Hippocampal formation (tissue), 2 donors: Measurements from ENCODE around the gene PRUNE2.

ENCODE experiments used
- DNase-seq, 2 donors: peaks; one replicate each; lab custom pipeline; 2025; lab: John Stamatoyannopoulos, UW

Gene PRUNE2

GRCh38 chr9:76629205-76629990 is 276.5 kb downstream of the PRUNE2 start:
- DNase-seq: no peak

- DNase-seq: no peak
Measured at GRCh38 chr9:76628155-76628554, 277.8 kb downstream of the PRUNE2 start.

DNA sequence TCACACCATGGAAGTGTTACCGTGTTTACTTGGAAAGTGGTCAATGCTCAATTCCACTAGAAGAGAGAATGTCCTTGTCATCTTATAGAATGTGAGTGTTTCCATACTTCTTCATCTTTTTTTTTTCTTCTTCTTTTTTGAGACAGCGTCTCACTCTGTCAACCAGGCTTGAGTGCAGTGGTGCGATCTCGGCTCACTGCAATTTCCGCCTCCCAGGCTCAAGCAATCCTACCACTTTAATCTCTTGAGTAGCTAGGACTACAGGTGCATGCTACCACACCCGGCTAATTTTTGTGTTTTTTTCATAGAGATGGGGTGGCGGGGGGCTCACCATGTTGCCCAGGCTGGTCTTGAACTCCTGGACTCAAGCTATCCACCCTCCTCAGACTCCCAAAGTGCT is 278.9 kb downstream of the PRUNE2 start:
- DNase-seq: no peak

GRCh38 chr9:76626141-76626540 is 279.8 kb downstream of the PRUNE2 start:
- DNase-seq: no peak

DNA sequence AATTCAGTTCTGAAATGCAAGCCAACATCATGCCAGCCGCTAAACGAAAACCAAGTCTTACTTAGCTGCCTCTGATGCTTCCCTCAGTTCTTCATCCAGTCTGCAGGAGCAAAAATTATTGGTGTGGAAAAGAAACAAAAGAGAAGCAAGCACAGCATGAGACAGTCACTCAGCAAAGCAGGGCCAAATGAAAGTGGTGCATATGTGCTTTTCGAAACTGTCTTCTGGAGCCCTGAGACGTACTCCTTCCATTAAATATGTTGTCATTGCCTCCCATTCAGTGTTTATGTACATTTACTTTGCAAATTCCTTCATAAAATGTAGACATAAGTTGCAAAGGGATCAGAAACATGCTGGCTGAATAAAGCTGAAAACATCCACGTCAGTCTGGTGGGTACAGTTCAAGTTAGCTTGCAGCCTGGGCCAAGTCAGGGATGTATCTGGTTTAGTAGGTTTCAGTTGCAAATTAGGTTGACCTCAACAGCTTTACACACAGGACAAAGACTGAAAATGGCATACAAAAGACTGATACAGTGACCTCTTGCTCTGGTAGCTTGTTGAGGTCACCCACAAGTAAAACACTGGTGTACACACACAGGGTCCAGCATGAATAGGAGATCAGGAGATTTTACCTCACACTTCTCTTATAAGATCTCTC is 281.4 kb downstream of the PRUNE2 start:
- no peak for DNase-seq

- no peak for DNase-seq
Measured at GRCh38 chr9:76620996-76621395, 284.9 kb downstream of the PRUNE2 start.

DNA sequence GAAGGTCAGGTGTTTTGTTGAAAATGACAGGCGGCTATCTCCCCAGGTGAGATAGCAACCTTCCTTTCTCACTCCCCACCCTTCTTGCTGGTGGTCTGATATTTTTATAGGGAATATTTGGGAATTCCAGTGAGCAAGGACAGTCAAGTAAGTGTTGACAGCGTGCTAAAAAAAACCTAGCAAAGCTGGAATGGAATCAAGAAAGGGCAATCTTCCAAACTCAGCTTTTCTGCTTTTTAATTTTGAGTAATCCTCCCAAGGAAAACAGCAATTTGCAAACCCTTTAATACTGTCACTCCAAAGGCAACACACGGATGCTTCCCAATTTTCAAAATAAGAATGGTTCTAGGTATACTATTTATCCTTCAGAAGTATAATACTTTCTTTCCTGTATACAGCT is 285.3 kb downstream of the PRUNE2 start:
- no peak for DNase-seq

GRCh38 chr9:76619640-76620039 is 286.3 kb downstream of the PRUNE2 start:
- no peak for DNase-seq

DNA sequence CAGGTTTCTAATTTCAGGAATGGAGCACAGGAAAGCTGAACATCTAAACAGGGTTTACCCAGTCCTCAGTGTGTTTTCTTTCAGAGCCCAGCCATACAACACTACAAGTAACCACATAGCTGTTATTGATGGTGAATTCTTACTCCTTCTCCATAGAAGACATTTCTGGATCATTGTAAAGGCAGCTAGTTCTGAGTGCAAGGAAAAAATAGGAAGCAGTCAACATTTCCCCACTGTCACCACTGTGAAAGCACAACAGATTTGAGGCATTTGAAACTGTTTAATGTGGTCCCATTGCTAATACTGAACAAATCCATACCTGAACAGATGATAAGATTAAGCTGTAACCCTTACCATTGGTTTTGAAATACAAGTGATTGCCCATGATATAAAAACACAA is 286.7 kb downstream of the PRUNE2 start:
- no peak for DNase-seq

GRCh38 chr9:76618762-76619161 is 287.2 kb downstream of the PRUNE2 start:
- DNase-seq: no peak

DNA sequence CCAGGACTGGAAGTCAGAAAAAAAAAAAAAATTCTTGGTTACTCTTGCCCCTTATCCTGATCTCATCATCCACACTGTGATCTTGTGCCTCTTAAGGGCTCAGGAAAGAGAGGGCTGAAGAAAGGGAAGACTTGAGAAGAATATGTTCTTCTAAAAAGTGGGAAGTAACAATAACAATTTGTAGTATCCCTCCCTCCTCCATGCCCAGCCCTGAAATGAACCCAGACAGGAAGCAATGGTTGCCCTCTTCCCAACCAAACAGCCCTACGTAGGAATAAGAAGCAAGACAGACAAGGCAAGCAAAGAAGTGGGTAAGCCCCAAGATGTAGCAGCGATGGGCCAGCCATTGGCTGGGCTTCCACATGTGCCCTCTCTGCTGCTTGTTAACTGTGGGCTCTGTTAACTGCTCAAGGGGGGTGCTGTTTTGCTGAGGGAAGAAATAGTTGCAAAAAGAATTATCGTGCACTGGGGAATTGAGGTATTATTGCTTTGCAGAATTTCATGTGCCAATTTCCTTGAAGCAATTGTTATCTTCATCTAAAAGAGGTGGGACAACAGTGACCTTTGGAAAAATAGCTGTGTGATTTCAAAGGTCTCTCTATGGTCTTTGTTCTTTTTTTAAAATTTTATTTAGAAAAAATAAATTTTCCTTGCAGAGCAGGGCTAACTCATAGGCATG is 288.3 kb downstream of the PRUNE2 start:
- DNase-seq: no peak

DNA sequence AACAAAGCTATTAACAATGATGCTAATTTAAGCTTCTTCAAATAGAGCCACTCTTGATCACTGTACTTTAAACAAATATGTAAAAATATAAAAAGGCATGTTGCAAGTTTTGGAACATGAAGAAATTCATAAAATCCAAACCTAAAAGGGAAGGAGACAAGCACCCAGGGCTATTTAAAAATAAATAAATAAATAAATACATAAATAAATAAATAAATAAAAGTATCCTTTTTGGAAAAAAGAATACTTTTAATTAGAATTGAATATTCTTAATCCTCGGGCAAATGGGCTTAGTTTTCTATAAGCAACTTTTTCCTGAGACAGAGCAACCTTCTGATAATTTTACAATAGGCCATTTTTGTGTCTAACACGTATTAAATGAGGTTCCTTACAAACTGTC is 289.1 kb downstream of the PRUNE2 start:
- DNase-seq: no peak

GRCh38 chr9:76615177-76615603 is 290.7 kb downstream of the PRUNE2 start:
- DNase-seq: no peak

DNA sequence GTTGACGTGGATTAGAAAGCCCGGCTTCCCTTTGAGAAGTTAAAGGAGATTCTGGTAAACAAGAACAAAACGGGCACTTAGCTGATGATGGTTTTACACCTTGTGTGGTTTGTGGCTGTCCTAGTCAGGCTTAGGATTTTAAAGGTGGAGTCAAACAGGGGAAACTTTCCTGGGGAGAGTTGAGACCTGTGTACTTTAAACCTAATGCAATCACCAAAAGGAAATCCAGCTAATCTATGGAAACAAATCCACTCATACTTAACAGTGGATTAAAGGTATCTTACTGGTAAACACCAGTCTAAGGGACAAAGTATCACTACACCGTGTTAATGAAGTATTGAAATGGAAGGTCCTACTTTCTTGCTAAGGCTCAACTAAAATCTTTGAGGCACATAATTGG is 291.9 kb downstream of the PRUNE2 start:
- no peak for DNase-seq

GRCh38 chr9:76613150-76613781 is 292.6 kb downstream of the PRUNE2 start:
- no peak for DNase-seq

DNA sequence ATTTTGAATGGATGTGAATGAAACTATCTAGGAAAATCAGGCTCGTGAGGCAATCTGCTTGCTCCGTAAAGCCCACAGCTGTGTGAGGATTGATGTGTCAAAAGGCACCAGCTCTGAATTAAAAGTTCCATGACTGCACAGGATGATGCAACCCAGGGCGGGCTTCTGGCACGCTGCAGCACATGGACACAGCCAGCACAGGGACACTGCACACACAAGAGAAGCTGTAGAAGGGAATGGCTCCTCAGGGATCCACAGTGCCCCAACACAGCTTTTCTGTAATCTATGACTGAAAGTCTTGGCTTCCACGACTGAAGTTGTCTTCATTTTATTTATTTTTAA is 295.9 kb downstream of the PRUNE2 start:
- no peak for DNase-seq

- DNase-seq: no peak
Measured at GRCh38 chr9:76609285-76610010, 296.5 kb downstream of the PRUNE2 start.

DNA sequence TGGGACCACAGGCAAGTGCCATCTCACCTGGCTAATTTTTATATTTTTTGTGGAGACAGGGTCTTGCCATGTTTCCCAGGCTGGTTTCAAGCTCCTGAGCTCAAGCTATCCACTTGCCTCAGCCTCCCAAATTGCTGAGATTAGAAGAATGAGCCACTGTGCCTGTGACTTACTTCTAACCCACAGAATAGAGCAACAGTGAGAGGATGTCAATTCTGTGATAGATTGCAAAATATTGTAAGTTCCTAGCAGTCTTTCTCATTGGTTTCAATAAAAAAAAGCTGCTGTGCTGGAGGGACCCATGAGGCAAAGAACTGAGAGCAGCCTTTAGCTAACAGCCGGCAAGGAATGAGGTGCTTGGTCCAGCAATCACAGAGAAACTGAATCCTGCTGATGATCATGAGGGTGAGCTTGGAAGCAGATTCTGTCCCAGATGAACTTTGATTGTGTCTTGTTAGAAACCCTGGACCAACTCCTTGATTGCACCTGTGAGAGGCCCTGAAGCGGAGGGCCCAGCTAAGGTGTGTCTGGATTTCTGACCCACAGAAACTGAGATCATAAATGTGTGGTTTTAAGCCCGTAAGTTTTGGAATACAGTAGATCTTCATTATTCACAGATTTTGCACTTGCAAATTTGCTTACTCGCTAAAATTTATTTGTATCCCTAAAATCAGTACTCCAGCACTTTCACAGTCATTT is 297.2 kb downstream of the PRUNE2 start:
- DNase-seq: no peak

GRCh38 chr9:76607730-76608436 is 298.0 kb downstream of the PRUNE2 start:
- DNase-seq: no peak

- DNase-seq: no peak
Measured at GRCh38 chr9:76605321-76605900, 300.5 kb downstream of the PRUNE2 start.
